GM12891 (cell line): ENCODE measurements around the gene PCNT.

Experiments used
- PAX5 ChIP-seq: IDR thresholded peaks from 2 replicates; pipeline ENCODE4 v1.6.1; 2011; ENCODE audit warnings: low read length, moderate library complexity, mild to moderate bottlenecking; ENCODE audit not compliant: insufficient read depth, severe bottlenecking
- POLR2A ChIP-seq: IDR thresholded peaks from 2 replicates; pipeline ENCODE4 v1.6.1; 2011; ENCODE audit warnings: low read depth, low read length, control low read depth
- POLR2AphosphoS5 ChIP-seq: IDR thresholded peaks from 2 replicates; pipeline ENCODE4 v1.6.1; 2011; ENCODE audit warnings: low read depth, low read length, control low read depth
- POU2F2 ChIP-seq: IDR thresholded peaks from 2 replicates; pipeline ENCODE4 v1.6.1; 2011; ENCODE audit warnings: low read depth, mild to moderate bottlenecking, control low read depth, low read length, moderate library complexity
- SPI1 ChIP-seq: IDR thresholded peaks from 2 replicates; pipeline ENCODE4 v1.6.1; 2011; ENCODE audit warnings: low read depth, low read length, control low read depth
- TAF1 ChIP-seq: IDR thresholded peaks from 2 replicates; pipeline ENCODE4 v1.6.1; 2011; ENCODE audit warnings: low read depth, low read length, control low read depth

DNA sequence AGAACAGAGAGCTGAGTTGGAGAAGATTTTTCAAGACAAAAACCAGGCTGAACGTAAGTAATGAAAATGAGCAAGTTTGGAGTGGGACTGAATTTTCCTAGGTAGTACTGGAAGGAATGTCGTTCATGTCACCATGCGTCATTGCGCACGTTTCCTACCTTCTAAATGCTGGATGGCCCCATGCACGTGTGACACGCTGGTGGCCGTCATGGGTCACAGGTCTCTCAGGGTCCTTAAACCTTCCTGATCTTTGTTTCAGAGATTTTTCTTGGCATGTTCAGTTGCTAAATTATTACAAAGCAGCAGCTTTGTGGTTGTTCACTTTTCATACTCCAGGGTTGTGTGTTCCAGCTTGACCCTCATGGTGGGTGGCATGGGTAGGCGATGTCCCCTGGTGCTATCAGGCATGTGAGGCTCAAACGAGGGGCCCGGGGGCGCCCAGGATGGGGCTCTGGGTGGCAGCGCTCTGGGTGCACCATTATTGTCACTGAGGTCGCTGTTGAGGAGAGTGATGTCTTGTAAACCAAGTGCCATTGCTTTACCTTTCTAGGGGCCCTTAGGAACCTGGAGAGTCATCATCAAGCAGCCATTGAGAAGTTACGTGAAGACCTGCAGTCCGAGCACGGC is 25.3 kb downstream of the PCNT start:
- no peak for TF ChIP-seq POLR2A
- TF ChIP-seq TAF1 = no peak
- no peak for TF ChIP-seq SPI1
- no peak for TF ChIP-seq POLR2AphosphoS5
- TF ChIP-seq POU2F2 = no peak
- no peak for TF ChIP-seq PAX5
